HG03280 (cell line): ENCODE measurements around the gene MYH9.

ENCODE experiments used
- ATAC-seq: cut with Tn5 transposase; IDR thresholded peaks from one replicate; pipeline ENCODE4 v1.9.1; 2021; ENCODE audit warnings: mild to moderate bottlenecking, moderate library complexity; ENCODE audit not compliant: unreplicated experiment

MYH9 gene

DNA sequence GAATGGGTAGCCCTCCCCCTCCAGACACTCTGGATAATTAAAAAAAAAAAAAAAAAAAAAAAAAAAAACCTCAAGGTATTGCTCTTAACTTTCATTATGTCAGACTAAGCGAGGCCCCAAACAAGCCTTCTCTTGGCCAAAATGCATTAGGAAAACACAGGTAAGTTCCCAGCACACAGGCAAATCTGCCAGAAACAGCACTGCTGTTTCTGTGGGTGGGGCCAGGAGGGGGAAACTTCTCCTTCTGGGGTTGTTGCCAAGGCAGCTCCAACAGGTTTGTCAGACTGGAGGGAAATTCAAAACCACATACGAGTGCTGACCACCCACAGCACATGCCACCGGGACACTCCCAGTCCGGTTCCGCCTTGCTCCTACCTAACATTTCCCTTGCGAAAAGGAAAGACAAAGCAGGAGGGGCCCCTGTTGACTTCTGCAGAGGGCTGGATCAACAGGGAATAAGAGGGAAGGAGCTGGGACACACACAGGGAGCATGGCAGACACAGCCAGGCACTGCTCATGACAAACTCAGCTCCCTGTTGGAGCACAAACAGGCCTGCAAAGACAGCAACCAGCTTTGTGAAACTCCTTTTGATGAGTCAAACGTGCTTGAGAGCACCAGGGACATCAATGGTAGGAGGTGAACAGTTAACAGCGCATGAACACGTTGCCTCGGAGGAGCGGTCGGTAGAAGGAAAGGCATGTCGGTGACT lies 55.0 kb downstream of the MYH9 start:
- no peak for ATAC-seq

DNA sequence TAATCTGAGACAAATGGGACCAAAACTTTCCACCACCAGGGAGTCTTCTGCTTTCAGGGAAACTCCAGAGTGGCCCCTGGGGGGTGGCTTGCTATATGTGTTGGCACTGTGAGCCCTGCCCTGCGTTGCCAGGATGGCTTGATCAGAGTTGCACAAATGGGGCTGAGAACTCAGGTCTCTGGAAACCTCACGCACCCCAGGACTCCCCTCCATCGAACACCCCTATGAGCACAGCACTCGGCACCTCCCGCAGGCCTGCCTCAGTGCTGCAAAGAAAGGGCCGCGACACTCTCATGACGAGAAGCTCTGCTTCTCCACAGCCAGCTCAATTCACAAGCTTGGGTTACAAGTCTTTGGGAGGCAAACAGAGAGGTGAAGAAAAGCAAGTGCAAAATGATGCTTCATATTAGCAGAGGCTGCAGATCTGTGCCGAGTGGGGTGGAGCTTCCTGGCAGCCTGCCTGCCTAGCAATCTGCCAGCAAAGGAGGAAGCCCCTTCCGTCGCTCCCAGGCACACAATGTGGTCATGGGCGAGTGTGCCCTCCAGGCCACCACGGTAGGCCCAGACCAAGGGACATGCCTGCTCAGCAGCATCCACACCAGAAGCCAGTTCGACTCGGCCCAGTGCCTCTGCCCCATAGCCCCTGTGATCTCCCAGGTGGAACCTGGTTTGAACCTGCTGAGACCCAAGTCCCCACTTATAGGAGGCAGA lies 55.7 kb downstream of the MYH9 start:
- ATAC-seq = no peak

DNA sequence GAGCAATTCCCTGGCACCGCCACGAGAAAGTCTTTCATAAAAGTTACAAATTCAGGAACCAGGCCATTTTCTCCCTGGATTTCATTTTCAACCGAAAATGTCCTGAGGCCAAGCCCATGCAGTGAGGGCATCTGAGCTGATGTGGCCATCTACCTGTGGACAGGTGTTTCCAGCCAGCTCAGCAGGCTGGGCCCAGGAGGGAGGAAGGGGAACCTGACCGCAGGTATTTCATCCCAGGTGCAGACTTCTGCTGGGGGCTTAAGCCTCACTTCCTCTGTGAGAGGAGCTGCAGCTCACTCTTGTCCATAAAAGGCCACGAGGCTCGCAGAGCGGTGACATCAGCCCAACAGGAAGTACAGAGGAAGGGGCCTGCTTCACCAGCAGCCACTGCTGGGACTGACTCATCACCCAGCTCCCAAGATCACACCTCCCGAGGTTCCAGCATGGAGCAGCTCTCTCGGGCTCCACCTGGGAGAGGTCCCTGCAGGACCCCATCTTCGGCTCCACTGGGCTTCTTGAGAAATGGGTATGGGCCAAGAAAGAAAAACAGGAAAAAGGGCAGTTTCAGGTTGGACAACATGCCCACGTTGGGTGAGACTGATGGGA lies 56.4 kb downstream of the MYH9 start:
- ATAC-seq = peak; percentile 50

DNA sequence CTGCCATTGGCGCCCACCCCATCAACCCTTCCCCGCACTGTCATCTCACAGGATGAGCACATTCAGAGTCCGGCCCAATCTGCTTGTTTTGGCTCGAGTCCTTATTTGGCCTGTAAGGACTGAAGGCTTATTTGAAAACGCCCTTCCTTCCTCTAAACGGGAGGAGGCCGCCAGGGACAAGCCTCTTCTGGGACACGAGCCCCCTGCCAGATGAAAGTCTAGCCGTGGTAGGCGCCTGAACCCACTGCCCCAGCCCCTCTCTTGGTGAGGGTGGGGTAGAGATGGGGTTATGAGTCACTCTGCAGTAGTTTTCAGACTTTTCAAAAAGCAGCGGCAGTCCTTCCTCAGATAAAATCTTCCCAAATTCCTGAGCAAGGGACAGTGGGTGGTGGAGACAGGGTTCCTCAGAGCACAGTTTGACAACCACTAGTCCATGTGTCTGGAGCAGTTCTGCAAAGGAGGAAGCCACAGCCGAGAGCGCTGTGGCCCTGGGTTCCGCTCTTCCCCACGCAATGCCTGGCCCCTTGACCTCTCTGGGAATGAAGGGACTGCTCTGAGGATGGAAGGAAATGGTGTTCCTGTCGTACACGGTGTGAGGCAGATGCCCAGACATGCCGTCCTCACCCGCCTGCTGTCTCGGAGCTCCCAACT lies 57.0 kb downstream of the MYH9 start:
- no peak for ATAC-seq

DNA sequence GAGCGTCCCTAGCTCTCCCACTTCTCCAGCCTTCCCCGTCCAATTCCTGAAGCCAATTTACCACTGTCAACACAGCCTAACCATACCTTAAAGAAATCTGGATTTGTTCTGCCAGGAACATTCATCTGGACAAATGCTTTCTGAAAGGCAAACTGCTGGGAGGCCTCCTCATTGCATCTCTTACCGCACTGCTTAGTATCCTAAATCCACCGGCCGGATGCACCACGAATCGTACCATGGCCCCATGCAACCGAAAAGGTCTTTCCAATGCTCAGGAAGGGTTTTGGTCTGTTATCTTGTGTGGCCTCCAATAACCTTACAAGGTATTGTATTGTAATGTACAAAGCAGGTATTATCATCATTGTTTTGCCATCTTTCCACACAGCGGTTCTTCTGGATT lies 57.6 kb downstream of the MYH9 start:
- no peak for ATAC-seq

DNA sequence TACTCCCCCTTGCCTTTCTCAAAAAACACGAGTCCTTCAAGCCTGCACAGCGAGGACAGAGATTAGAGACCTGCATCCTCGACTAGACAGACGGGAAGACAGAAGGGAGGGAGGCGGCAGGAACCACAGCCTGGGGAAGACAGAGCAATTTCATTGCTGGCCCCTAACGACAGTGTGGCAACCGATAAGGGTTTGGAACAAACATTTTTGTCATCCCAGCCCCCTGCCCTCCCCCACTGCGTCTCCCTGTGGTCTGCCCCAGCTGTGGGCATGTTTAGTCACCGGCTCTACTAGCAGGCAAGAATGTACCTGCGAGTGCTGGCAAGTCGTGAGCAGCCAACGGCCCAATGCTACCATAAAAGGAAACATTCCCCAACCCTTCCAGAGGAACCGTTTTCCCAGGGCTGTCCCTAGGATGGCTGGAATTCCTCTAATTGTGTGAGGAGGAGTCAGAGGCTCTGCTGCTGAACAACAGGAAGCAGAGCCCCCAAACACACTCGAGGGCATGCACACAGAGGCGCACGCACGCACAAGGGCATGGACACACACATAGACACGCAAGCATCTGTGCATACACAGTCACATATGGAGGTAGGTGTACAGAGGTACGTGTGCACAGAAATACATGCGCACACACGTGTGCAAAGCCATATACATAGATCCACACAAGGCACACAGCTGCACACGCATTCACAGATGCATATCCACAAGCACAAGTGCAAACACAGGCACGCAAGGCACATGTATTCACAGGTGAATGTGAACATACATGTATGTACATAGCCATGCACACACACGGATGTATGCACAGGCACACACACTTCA lies 58.3 kb downstream of the MYH9 start:
- ATAC-seq = no peak

DNA sequence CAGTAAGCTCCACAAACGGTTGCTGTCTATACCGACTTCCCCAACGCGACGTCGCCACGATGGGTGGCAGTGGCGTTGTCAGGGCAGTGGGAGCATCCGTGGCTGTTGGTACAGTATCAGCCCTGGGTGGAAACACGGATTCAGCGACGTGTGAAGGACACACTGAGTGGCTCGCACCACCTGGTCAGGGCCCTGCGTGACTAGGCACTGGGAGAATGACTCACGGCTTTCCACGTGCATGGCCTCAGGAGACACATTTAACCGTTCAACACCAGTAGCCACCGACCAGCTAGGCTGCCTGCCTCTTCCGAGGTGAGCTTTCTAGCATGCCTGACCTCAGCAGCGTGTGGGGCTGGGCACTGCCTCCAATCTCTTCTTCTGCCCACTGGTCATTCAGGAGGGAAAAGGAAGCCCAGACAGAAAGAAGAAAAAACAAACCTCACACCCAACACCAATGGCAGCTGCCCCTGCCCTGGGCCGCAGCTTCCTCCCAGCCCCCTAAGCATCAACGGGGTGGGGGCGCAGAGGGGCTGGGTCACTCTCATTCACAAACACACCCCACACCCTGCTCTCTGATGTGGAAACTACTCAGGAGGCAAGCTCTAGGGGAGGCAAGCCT lies 59.0 kb downstream of the MYH9 start:
- ATAC-seq = no peak

DNA sequence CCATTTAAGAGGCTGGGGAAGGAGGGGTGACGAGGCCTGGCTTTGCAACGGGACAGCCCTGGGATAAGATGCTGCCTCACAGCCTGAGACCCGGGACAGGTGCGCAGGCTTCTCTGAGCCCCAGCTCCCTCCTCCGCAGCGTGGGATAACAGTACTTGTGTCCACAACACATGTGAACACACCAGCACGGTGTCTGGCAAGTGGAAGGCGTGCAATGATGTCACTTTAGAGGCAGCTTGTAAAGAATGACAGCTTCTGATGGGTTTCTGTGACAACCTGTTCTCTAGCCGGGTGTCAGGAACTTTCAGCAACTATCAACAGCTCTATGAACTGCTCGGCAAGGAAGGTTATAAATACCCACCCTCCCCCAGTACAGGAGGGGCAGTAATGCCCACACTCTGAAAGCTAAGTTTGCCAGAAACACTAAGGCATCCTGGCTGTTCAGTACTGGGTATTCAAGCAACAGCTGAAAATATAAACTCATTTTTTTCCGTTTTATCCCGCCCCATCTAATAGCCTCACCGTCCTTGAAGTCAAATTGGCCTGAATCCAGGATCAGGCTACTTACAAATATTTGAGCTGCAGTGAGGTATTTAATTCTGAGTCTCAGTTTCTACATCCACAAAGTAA lies 59.7 kb downstream of the MYH9 start:
- no peak for ATAC-seq

DNA sequence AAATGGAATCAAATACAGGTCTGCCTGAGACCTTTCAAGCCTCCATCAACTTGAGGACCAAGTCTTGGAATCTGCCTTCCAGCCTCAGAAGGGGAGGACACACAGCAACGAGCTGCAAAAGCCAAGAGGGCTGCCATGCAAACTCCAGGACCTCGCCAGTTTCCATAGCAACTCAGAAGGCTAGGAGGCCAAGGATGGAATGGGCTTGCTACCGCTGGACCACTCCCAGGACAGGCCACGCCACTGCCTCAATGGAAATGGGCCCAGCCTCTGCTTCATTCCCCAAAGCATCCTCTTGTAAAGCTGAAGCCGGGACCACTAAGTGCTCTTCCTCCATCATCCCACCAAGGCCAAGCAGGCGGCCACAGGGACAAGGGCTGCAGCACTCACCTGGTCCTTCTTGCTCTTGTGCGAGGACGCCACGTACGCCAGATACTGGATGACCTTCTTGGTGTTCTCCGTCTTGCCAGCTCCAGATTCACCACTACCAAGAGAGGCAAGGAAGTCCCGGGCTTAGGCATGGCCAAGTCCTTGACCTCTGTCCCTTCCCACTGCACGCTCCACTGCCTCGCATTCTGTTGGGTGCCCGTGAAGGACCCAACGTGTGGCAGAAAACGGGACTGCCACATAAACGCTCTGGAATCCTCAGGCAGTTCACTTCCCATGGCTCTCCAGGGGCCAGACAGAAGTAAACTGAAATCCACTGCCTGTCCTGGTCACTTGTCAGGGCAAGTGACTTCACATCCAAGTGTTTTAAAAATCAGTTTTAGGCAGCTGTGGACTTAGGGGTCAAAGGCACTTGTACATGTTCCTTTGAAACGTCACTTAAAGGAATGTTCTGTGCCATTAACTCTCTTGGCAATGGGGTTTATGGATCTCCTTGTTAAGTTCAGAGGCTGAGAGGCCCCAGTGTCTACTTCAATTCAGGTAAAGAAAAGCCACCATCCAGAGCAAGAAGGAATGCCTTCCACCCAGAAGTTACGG lies 61.3 kb downstream of the MYH9 start:
- no peak for ATAC-seq

DNA sequence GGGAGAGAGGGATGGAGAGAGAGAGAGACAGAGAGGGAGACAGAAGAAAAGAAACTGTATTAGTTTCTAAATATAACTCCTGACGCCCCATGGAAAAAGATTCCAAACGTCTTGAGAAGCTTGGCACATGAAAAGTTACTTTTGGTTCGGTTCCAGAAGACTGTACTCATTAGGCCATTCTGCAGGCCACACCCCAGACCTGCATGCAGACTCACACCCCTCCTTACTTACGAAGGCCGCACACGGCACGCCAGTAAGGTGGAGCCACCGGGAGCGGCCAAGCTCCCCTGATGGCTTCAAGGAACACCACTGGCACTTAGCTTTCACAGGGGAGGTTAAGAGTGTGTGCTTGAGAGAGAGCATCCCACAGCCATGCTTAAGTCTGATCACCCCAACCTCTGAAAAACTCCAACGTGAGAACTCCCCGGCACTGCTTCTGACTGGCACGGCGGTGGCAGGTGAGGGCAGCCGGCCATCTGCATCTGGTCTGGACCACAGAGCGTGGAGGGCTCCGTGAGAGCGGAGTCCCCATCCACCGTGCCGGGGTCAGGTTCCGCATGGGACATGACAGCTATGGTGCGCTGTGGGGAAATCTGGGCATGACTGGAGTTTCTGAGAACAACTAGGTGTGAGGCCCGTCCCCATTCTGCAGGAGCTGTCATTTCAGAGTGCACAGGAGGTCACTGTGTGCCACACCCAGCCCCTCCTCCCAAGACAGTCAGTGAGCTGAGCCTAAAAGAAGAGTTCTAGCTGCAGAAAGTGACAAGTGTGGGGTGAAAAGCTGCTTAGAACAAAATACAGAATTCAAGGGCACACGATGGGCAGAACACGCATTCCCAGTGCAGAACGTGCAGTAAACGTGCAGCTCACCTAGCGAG lies 62.4 kb downstream of the MYH9 start:
- ATAC-seq = no peak

DNA sequence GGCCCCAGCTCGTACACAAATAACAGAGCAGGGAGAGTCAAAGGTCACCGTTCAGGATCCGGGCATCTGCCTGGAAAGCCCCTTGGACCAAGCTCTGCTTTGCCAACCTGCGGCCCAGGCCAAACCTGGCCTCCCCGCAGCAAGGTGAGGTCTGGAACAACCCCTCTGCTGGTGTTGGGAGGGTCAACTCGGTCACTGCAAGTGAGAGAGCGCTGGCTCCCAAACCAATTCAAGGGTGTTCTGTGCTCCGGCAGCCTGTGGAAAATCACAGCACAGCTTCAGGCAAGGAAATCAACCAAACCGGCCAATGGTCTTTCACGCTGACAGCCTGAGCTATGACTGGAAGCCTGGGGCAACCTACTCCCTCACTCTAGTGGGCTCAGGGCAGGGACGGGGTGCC lies 63.4 kb downstream of the MYH9 start:
- no peak for ATAC-seq

DNA sequence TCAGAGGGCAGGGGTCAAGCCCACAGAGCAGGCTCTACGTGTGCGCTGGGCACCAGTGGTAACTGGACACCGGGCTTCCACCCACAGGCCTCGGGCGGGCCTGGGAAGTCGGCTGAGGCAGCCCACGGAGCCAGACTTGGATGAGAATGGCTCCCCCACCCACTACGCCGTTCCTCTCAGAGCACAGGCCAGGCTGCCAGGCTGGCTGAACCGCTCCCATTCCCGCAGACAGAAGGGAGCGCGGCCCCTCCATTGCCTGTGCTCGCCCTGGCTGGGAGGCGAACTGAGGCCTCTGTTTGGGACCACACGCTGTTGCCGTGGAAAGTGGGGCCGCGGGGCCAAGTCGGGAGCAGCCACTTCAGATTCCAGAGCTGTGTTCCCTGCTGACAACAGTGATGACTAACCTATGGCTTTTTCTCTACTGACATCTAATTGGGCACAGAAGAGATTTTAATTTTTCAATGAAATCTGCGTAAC lies 63.9 kb downstream of the MYH9 start:
- no peak for ATAC-seq

DNA sequence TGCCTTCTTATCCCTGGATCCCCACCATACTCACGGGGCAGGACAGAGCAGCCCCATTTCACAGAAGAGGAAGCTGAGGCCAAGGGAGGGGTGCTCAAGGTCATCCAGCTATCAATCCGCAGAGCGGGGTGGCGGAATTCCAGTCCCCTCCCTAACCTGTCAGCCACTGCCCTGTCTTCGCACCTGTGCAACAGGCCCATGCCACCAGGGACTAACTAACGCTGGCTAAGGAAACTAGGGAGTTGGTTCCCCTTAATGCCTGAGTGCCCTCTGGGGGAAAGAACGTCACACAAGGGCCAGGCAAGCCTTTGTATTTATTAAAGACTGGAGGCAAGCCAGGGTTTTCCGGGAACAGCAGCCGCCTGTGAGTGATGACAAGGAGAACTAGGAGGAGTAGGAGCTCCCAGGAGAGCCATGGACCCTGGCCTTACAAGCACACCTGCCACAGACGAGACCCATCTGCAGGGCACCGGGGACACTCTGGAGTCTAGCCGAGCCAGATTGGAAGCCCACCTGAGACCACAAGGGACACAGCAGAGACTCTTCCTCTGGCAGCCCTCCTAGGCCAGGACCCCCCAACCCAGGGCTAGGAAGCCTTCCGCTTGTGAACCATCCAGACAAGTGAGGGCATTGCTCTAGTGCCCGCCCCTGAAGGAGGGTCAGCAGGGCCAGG lies 64.4 kb downstream of the MYH9 start:
- no peak for ATAC-seq

DNA sequence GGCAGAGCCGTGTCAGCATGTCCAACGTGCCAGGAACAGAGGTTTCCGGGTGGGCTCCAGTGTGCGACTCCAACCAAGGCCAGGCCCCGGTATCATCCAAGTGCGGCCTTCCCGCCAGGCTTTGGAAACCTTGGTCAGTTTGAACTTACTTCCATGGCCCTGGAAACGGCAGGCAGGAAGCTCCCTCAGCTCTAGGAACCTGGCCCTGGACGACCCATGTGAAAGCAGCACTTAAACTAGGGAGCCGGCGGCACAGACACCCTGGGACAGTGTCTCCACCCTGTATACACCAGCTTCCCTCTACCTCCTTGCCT lies 65.2 kb downstream of the MYH9 start:
- ATAC-seq = no peak

DNA sequence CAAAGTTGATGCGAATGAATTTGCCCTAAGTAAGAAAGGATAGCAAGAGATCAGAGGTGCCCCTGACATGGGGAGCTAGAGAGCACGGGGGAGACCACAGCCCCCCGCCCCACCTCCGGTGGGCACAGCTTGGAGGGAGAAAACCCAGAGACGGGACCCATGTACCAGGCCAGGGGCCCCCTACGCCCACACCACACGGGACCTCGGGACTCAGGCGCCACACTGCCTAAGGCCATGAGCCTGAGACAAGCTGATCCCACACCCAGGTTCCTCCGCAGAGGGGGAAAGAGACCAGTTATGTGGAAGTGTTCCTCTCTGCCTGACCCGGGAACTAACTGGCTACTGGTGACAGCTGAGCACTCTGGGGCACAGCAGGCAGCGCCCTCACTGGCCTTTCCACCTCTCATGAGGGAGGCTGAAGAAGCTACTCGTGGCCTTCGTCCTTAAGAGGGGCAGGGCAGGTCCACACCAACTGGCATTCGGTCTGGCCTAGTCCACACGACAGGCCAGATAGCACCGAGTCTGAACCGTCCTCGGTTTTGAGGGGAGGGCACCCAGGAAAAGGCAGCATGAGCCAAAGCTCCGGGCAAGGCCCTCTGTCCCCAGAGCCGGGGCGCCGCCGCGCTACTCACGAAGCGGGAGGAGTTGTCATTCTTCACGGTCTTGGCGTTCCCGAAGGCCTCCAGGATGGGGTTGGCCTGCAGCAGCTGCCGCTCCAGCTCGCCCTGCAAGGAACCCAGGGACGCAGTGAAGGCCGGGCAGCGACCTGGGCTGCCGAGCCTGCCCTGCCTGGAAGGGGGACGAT lies 65.8 kb downstream of the MYH9 start:
- ATAC-seq = no peak

DNA sequence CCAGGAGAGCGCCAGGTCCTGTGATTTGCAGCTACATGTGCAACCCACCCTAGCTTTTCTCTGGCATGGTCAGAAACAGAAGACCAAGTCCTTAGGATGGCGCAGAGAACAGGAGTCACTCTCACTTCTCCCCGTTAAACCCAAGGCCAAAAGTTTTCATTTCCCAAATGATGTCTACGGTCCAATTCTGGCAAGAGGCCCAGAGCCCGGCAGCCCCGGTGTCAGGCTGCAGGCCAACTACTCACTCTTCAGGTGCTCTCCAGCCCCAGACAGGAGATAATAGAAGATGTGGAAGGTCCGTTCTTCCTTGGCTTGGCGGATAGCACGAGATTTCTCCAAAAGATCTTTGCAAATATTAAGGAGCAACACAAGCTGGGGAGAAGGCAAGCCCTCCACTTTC lies 67.2 kb downstream of the MYH9 start:
- no peak for ATAC-seq
